Activated naive CD8-positive, alpha-beta T cell treated with anti-CD3 and anti-CD28 coated beads, Interleukin-2, amount 10 ng/mL, durations not matched to agents 7 days and 5 days (primary cell): ENCODE measurements around the gene ZNF709. TPM values are rescaled to one million over a fixed set of nuclear protein-coding genes. Genes with fewer than 3 reads are reported as not detected.
A peak's percentile ranks its signal among the peaks of the same experiment; 100 is the strongest.
"Not testable (repeated sequence)": the region's sequence is repeated elsewhere in the genome, so short reads cannot be mapped to it uniquely, and the experiment has no call there.

Experiments used
- ATAC-seq: fragments of 150-1000 bp; cut with Tn5 transposase; one replicate; pipeline ENCODE4 v1.10.0; 2021; ENCODE audit warnings: low read depth, moderate library complexity
- POLR2A ChIA-PET: fragments of 350-600 bp; sonication (Branson Sonifier 250); formaldehyde crosslinking; loops from one replicate; lab custom pipeline; 2021; ENCODE audit warnings: antibody characterized with exemption; lab: Charles Lee
- DNase-seq: peaks from one replicate; pipeline ENCODE4 v3.0.0; 2021
- H3K27ac Mint-ChIP-seq: one replicate; pipeline ENCODE4 v1.8.0; 2022; ENCODE audit warnings: mild to moderate bottlenecking, mixed read lengths
- H3K27me3 Mint-ChIP-seq: one replicate; pipeline ENCODE4 v1.8.0; 2022; ENCODE audit warnings: mild to moderate bottlenecking, moderate library complexity, mixed read lengths
- H3K36me3 Mint-ChIP-seq: one replicate; pipeline ENCODE4 v1.8.0; 2021; ENCODE audit warnings: mild to moderate bottlenecking, mixed read lengths
- H3K4me1 Mint-ChIP-seq: one replicate; pipeline ENCODE4 v1.8.0; 2021; ENCODE audit warnings: mixed read lengths
- H3K4me3 Mint-ChIP-seq: one replicate; pipeline ENCODE4 v1.8.0; 2022; ENCODE audit warnings: mild to moderate bottlenecking, moderate library complexity, mixed read lengths
- H3K9me3 Mint-ChIP-seq: one replicate; pipeline ENCODE4 v1.8.0; 2021; ENCODE audit warnings: mixed read lengths
- total RNA-seq, 2 experiments: library from RNA; stranded (reverse); gene quantifications; one replicate each; pipeline ENCODE4 v1.2.3, GENCODE V29; 2021

ZNF709 gene
- total RNA-seq, 2 experiments from 2014 or later, result 4.9 to 5.0 TPM

- peaks cover 23% of the 10 kb centered on the region for H3K9me3 Mint-ChIP-seq
- peaks cover 11% of the 10 kb centered on the region for H3K4me1 Mint-ChIP-seq
- H3K27me3 Mint-ChIP-seq, result not testable (repeated sequence)
- ATAC-seq (peak; percentile 7), DNase-seq (peak; percentile 53)
- H3K36me3 Mint-ChIP-seq, result peaks cover 37% of the 10 kb centered on the region
- H3K4me3 Mint-ChIP-seq, result peak overlapping the region; percentile 99
- POLR2A ChIA-PET, result interaction anchor here (0.6 to 1.2 kb wide), 5 partner anchors 39 to 673 kb away, joined by 3 to 5 read pairs (median 4); partner anchors contain the start of genes ZNF136, ZNF441 and ZNF799
- H3K27ac Mint-ChIP-seq, result peak overlapping the region; percentile 75
Measured at GRCh38 chr19:12439686-12440540, 44.7 kb downstream of the ZNF709 start.

GRCh38 chr19:12430726-12431299 is 53.8 kb downstream of the ZNF709 start:
- Mint-ChIP-seq H3K36me3 (peaks cover 69% of the 10 kb centered on the region), H3K9me3 (peaks cover 40% of the 10 kb centered on the region)
- H3K4me1 Mint-ChIP-seq, ATAC-seq, H3K27me3 Mint-ChIP-seq, POLR2A ChIA-PET, H3K4me3 Mint-ChIP-seq, DNase-seq, H3K27ac Mint-ChIP-seq: not testable (repeated sequence)

GRCh38 chr19:12425888-12426274 is 58.7 kb downstream of the ZNF709 start:
- no peak overlapping the region for H3K4me3 Mint-ChIP-seq
- POLR2A ChIA-PET, result no interaction called here
- no peak for ATAC-seq
- peaks cover 35% of the 10 kb centered on the region for H3K9me3 Mint-ChIP-seq
- no peak for DNase-seq
- no peak overlapping the region for H3K27ac Mint-ChIP-seq
- H3K27me3 Mint-ChIP-seq, result no peaks in the 10 kb centered on the region
- H3K36me3 Mint-ChIP-seq, result peaks cover 59% of the 10 kb centered on the region
- no peaks in the 10 kb centered on the region for H3K4me1 Mint-ChIP-seq

- ATAC-seq (no peak), DNase-seq (no peak)
- POLR2A ChIA-PET, result no interaction called here
- H3K4me1 Mint-ChIP-seq, result no peaks in the 10 kb centered on the region
- H3K27ac Mint-ChIP-seq, result no peak overlapping the region
- H3K36me3 Mint-ChIP-seq, result peaks cover 57% of the 10 kb centered on the region
- no peak overlapping the region for H3K4me3 Mint-ChIP-seq
- no peaks in the 10 kb centered on the region for H3K27me3 Mint-ChIP-seq
- H3K9me3 Mint-ChIP-seq, result peaks cover 32% of the 10 kb centered on the region
Measured at GRCh38 chr19:12425236-12425887, 59.3 kb downstream of the ZNF709 start.

GRCh38 chr19:12417273-12417672 is 67.3 kb downstream of the ZNF709 start:
- Mint-ChIP-seq H3K36me3 (peaks cover 26% of the 10 kb centered on the region), H3K9me3 (peaks cover 33% of the 10 kb centered on the region)
- ATAC-seq, H3K4me1 Mint-ChIP-seq, H3K27me3 Mint-ChIP-seq, H3K4me3 Mint-ChIP-seq, POLR2A ChIA-PET, H3K27ac Mint-ChIP-seq, DNase-seq: not testable (repeated sequence)

GRCh38 chr19:12411893-12412292 is 72.7 kb downstream of the ZNF709 start:
- Mint-ChIP-seq H3K36me3 (peaks cover 12% of the 10 kb centered on the region), H3K4me3 (no peak overlapping the region), H3K27me3 (no peaks in the 10 kb centered on the region), H3K27ac (no peak overlapping the region), H3K4me1 (no peaks in the 10 kb centered on the region), H3K9me3 (peaks cover 29% of the 10 kb centered on the region)
- ATAC-seq, result no peak
- POLR2A ChIA-PET, result no interaction called here
- no peak for DNase-seq

Other genes starting within 250 kb of the ZNF709 start
- 10 to 100 TPM; 20.8 to 21.8 TPM for gene ZNF44, start 189.9 kb downstream of the ZNF709 start, total RNA-seq
- gene ZNF563, start 151.2 kb downstream of the ZNF709 start, total RNA-seq, result 1 to 10 TPM; 5.2 to 6.3 TPM
- 1 to 10 TPM; 2.6 to 4.3 TPM for gene ZNF442, start 119.1 kb downstream of the ZNF709 start, total RNA-seq
- gene ZNF799, start 83.5 kb downstream of the ZNF709 start, total RNA-seq, result 1 to 10 TPM; 7.6 to 7.9 TPM
- gene ZNF443, start 43.8 kb downstream of the ZNF709 start, total RNA-seq, result 1 to 10 TPM; 6.9 to 7.1 TPM
- gene ZNF564, start 66.7 kb upstream of the ZNF709 start, total RNA-seq, result 10 to 100 TPM; 18.1 to 19.0 TPM
- 10 to 100 TPM; 14.9 to 17.4 TPM for gene ZNF490, start 126.0 kb upstream of the ZNF709 start, total RNA-seq
- 10 to 100 TPM; 37.1 to 42.7 TPM for gene ZNF791, start 126.1 kb upstream of the ZNF709 start, total RNA-seq
- 100 to 1,000 TPM; 108 to 115 TPM for gene MAN2B1, start 181.9 kb upstream of the ZNF709 start, total RNA-seq
- 10 to 100 TPM; 18.2 to 21.1 TPM for gene WDR83, start 182.0 kb upstream of the ZNF709 start, total RNA-seq
- gene DHPS, start 197.1 kb upstream of the ZNF709 start, total RNA-seq, result 100 to 1,000 TPM; 148 to 149 TPM
- not detected for gene GNG14, start 203.2 kb upstream of the ZNF709 start, total RNA-seq
- gene FBXW9, start 211.8 kb upstream of the ZNF709 start, total RNA-seq, result 1 to 10 TPM; 4.9 to 5.3 TPM
- gene TNPO2, start 239.1 kb upstream of the ZNF709 start, total RNA-seq, result 10 to 100 TPM; 80.8 to 81.9 TPM
- gene TRIR, start 249.9 kb upstream of the ZNF709 start, total RNA-seq, result 100 to 1,000 TPM; 213 to 214 TPM